Measurements from ENCODE around the gene ALOX12B.
"Not testable (repeated sequence)": the region's sequence is repeated elsewhere in the genome, so short reads cannot be mapped to it uniquely, and the experiment has no call there.

ALOX12B gene

DNA sequence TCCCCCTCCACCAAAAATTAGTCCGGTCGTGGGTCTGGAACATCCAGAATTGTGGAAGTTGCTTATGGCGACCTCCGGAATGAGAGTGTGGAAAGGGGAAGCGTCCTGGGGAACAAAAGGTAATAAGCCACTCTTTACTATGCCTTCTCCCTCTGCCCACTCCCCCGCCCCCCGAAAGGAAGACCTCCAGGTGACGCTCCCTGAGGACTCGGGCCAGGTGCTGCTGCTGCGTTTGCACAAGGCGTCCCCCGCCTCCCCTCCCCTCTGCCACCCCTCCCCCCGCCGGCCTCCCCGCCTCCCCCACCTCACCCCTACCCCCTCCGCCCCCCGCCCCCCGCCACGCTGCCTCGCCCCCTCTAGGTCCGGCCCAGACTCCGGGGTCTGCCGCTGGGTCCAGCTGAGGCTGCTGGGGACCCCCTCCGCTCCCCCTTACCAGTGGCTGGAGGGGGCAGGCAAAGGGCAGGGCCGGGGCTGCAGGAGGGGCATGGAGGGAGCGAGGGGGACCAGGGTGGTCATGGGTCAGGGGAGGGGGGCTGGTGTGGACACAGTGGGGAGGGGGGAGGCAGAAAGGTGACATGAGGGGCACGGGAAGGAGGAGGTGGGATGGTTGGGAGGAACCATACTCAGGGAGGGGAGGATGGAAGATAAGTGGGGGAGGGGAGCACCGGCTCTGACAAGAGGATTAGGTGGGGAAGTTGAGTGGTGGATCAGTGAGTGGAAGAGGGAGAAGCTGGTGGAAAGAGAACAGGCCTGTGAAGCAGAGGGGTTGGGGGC lies 23.6 kb downstream of the ALOX12B start:
- DNase-seq: no peak

DNA sequence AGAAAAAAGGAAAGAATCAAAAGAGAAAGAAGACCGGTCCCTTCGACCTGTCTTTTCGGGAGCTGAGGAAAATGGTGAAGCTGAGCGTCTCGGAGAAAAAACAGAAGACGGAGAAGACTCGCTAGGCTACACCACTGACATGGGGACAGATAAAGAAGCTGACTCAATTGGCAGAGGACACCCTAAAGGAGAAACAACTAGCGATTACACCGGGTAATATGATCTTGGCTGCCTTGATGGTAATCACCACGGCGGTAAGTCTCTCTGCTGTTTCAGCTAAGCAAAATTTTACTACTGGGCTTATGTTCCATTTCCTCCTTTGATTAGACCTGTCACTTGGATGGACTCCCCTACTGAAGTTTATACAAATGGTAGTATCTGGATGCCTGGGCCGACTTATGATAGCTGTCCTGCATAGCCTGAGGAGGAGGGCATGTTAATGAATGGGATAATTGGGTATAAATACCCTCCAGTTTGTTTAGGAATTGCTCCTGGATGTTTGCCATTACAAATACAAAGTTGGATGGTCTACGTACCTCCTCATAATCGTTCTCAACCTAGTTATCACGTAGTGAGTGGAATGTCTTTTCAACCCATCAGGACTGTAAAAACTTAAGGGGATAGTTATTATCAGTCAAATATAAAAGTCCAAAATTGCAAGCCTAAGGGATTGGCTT lies 24.6 kb downstream of the ALOX12B start:
- no peak for DNase-seq

DNA sequence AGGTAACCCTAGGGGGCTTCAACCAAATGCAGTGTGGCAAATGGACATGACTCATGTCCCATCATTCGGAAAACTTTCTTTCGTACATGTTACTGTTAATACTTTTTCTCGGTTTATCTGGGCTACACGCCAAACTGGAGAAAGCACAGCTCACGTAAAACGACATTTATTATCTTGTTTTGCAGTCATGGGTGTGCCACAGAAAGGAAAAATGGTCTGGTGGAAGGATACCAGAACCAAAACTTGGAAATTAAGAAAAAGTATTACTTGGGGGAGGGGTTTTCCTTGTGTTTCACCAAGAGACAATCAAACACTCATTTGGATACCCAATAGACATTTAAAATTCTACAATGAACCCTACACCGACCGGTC lies 25.1 kb downstream of the ALOX12B start:
- no peak for DNase-seq

DNA sequence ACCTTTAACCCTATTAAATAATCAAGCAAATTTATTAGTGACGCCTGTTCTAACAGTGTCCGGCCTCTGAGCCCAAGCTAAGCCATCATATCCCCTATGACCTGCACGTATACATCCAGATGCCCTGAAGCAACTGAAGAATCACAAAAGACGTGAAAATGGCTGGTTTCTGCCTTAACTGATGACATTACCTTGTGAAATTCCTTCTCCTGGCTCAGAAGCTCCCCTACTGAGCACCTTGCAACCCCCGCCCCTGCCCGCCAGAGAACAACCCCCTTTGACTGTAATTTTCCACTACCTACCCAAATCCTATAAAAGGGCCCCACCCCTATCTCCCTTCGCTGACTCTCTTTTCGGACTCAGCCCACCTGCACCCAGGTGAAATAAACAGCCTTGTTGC lies 25.7 kb downstream of the ALOX12B start:
- not testable (repeated sequence) for DNase-seq

DNA sequence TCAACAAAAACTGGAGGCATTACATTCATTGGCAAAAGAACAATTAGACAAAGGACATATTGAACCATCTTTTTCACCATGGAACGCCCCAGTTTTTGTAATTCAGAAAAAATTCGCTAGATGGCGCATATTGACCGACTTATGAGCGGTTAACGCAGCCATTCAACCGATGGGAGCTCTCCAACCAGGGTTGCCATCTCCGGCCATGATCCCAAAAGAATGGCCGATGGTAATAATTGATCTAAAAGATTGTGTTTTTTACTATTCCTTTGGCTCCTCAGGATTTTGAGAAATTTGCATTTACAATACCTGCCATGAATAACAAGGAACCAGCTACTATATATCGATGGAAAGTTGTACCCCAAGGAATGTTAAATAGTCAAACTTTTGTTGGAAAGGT lies 27.2 kb downstream of the ALOX12B start:
- no peak for DNase-seq

DNA sequence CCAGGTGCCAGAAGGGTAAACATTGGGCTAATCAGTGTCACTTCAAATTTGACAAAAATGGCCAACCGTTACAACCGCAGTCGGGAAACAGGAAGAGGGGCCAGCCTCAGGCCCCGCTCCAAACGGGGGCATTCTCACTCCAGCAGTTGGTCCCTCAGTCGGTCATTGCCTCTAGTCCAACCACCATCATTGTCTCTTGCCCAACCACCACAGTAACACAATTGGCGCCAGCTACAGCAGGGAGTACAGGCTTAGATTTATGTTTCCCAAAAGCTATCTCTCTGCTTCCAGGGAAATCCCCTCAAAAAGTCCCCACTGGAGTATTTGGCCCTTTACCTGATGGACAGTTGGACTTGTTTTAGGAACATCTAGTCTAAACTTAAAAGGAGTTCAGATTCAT lies 28.4 kb downstream of the ALOX12B start:
- DNase-seq: no peak

DNA sequence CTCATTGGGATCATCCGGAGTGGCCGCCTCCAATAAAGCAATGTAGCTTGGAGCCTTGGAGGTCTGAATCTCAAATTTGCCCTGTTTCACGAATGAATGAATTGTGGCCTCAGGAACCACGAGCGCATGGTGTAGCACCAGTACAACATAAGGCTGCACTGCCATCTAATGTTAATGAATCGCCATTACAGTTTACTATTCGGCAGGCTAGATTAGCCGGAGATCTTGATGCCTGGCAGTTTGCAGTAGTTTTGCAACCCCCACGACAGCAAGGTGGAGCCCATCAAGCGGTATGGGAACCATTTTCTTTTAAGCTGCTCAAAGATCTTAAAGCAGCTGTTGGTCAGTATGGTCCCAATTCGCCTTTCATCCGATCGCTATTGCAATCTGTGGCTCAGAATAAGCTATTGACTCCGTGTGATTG lies 29.8 kb downstream of the ALOX12B start:
- peak; percentile 38 for DNase-seq

DNA sequence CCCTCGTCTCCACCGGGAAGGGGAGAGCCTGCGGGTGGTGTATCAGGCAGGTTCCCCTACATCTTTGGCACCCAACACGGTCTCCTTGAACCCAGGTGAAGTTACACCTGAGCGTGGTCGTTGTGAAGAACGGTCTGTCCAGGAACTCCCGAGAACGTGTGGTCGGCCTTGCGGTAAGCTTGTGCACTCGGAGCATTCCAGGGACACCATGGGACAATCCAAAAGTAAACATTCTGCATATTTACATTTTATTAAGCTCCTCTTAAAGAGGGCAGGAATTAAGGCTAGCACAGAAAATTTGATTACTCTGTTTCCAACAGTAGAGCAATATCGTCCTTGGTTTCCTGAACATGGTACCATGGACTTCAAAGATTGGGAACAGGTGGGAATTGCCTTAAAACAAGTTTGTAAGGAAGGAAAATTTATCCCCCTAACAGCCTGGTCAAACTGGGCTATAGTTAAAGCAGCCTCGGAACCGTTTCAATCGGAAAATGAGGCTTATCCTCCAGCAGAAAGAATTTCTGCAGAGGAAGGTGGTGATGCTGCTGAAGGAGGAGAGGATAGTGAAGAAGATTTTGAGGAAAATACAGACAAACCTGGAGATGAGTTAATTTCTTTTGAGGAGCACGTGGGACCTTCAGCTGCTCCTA lies 30.4 kb downstream of the ALOX12B start:
- no peak for DNase-seq

DNA sequence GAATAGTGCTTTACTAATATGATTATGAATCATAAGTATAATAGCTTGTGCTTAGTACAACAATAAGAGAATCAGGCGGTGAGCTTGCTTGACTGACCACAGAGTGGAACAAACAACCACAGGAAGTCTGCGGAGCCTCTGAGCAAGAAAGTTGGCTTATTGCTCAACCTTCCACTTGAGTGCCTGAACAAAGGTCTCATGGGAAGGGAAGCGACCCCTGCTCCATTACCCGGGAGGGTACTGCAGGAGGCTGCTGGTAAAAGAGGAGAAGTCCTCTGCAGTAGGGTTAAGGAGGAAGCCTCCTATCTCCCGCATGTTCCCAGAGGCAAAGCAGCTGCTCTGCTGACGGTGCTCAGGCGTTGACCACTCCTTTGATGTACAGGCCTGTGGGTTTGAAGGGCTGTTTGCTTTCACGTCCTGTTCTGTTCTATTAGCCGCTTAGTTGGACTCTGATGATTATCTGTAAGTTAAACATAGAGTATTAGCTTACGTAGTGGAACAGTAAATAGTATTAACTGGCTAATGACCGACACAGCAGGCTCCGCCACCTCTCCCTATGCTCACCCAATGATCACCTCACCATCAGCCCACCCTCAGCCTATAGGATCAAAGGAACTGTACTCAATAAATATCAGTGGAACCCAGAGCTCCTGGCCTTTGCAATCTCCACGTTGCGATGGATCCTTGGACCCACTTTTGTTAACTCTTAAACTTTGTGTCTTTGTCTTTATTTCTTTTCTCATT lies 31.1 kb downstream of the ALOX12B start:
- no peak for DNase-seq

DNA sequence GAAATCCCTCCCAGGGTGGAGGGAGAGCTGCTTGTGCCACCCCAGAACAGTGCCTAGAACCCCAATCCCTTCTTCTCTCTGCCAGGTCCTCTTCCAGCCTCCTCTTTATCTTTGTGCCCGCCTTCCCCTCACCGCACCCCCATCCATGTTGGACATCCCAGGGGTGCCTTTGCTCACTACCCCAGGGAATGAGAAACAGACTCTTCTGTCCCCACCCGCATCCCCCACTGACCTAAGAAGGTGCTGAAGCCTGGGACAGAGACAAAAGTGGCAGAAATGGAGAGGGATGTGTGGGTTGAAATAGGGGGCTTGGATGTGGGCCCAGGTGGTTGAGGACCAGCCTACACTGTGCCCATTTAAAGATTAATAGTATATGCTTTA lies 31.7 kb downstream of the ALOX12B start:
- no peak for DNase-seq

DNA sequence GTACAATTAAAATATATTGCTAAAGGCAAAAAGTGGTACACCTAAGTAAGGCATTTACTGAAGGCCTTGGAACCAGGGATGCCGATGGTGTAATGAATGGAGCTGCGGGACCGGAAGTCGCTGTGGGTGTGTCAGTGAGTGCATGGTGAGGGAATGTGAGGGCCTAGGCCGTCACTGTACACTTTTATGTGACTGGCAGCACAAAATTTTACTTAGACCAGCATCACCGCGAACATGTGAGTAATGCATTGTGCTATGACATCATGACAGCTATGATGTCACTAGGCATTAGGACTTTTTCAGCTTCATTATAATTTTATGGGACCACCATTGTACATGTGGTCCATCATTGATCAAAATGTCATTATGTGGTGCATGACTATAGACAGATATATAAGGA lies 33.9 kb downstream of the ALOX12B start:
- no peak for DNase-seq

DNA sequence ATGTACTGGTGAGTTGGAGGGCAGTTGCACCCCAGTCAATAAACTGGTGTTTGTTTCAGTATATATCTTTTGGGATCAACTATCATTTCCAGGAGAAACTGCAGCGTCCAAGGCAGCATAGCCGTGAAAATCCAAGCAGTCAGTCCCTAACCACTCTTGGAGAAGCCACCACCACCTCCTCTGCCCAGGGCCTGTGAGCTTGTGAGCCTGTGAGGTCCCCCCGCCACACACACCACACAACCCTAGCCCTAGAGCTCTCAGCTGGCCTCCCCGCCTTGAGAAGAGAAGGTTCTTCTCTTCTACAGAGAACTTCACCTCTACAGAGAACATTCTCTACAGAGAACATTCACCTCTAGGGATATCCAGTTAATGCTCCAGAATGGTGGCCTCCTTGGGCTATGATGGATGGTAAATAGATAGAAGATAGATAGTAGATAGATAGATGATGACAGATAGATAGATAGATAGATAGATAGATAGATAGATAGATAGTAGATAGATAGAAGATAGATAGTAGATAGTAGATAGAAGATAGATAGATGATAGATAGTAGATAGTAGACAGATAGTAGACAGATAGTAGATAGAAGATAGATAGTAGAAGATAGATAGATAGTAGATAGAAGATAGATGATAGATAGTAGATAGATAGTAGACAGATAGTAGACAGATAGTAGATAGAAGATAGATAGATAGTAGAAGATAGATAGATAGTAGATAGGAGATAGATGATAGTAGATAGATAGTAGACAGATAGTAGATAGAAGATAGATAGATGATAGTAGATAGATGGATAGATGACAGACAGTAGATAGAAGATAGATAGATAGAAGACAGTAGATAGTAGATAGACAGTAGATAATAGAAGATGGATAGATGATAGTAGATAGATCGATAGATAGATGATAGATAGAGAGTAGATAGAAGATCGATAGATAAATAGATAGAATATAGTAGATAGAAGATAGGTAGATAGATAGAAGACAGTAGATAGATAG lies 35.0 kb downstream of the ALOX12B start:
- no peak for DNase-seq

DNA sequence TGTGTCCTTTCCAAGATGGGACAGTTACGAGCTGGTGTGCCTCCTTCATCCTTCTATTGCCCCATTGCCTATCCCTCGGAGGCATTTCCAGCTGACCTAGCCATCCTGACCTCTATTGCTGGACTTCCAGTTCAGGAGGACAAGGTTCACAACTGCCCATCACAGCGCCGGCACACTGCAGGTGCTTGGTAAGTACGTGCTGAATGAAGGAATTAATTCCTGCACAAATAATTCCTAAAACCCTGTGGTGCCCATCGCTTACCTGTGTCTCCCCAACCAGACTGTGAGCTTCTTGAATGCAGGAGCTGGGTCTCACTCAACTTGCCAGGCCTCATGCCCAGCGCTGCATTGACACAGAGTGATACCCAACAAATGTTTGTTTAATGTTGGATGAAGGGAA lies 35.7 kb downstream of the ALOX12B start:
- no peak for DNase-seq

DNA sequence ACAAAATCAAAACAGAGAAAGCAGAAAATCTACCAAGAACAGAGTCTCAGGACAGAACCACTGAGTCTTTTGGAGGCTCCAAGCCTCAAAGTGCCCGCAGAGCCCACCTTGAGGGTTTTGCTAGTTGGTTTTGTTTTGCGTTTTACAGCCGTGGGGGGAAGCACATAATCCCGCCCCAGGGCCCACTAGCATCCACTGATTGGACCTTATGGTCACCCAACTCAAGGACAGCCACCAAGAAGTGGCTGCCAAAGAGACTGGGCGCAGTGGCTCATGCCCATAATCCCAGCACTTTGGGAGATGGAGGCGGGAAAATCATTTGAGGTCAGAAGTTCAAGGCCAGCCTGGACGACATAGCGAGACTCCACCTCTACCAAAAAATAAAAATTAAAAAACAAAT lies 38.8 kb downstream of the ALOX12B start:
- DNase-seq: no peak

DNA sequence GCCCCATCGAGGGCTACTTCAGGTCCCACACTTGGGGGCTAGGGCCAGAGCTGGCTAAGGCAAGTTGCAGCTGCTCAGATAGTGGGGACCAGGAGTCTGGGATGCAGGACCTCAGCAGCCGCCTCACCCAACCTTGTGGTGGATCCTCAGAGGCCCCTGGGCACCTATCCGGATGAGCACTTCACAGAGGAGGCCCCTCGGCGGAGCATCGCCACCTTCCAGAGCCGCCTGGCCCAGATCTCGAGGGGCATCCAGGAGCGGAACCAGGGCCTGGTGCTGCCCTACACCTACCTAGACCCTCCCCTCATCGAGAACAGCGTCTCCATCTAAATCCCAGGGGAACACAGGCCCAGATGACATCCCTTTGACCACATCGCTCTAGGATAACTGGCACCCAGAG lies 39.3 kb downstream of the ALOX12B start:
- no peak for DNase-seq

DNA sequence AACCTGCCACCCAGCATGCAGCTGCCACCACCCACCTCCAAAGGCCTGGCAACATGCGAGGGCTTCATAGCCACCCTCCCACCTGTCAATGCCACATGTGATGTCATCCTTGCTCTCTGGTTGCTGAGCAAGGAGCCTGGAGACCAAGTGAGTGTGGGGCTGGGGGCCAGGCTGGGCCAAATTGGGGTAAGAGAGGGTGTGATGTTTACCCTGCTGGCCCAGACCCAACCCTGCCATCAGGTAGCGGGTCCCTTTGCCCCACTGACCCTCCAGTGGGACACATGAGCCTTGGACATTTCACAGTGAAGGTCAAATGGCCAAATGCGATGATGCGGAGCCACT lies 39.8 kb downstream of the ALOX12B start:
- no peak for DNase-seq

DNA sequence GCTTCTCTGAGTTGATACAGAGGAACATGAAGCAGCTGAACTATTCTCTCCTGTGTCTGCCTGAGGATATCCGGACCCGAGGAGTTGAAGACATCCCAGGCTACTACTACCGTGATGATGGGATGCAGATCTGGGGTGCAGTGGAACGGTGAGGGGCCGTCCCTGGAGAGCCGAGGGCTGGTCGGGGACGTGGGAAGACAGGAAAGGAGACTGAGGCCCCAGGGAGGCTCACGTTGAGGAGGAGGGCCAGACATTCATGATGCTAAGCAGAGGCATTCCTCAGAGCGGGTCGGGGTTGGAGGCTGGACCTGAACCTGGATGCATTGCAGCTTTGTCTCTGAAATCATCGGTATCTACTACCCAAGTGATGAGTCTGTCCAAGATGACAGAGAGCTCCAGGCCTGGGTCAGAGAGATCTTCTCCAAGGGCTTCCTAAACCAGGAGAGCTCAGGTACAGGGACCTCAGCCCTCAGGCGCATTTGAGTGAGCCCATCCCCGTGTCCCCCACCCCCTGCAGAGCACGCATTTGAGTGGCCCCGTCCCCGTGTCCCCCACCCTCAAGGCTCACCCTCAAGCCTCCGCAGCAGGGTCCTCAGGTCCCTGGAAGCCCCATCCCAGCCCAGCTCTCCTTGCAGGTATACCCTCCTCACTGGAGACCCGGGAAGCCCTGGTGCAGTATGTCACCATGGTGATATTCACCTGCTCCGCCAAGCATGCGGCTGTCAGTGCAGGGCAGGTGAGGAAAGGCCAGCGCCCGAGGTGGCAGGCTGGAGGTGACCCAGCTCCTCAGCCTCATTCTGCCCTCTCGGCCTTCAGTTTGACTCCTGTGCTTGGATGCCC lies 40.4 kb downstream of the ALOX12B start:
- no peak for DNase-seq

DNA sequence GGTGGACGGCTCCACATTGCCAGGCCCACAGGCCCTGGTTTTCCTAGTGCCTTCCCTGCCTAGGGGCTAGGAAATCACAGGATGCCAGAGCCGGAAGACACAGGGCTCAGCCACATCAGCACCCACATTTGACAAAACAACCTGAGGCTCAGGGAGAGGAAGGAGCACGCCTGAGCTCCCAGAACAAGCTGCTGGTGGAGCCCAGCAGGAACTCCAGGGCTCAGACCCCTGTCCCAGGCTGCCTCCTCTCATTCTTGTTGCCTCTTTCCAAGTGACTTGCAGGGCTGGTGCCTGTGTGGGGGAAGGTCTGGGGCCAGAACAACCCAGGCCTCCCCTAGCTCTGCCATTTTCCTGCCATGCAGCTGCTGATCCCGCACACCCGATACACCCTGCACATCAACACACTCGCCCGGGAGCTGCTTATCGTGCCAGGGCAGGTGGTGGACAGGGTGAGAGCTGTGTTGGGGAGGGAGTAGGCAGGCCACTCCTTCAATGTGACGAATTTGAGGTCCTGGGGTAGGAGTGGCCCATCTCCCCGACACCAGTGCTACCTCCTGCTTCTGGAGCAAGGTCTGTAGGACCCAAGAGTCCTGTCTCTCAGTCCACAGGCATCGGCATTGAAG lies 41.1 kb downstream of the ALOX12B start:
- no peak for DNase-seq

DNA sequence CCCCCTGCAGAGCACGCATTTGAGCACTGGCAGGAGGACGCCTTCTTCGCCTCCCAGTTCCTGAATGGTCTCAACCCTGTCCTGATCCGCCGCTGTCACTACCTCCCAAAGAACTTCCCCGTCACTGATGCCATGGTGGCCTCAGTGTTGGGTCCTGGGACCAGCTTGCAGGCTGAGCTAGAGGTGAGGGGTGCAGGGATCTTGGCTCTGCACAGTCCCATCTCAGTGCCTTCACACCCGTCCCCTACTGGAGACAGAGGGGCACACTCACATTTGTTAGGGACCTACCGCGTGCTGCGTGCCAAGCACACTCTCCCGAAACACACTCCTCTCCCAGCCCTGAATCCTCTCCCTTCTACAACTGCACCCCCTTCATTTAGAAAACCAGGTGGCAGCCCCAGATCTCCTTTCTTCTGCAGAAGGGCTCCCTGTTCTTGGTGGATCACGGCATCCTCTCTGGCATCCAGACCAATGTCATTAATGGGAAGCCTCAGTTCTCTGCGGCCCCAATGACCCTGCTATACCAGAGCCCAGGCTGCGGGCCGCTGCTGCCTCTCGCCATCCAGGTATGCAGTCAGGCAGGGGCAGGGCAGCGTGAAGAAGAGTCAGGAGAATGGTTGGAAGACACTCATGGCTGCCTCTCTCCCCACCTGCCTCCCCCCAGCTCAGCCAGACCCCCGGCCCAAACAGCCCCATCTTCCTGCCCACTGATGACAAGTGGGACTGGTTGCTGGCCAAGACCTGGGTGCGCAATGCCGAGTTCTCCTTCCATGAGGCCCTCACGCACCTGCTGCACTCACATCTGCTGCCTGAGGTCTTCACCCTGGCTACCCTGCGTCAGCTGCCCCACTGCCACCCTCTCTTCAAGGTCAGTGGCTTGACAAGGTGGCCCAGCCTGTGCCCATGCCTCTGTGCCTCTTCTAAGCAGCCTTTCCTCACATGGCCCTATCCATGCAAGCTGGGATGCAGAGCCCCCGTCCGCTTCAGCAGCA lies 42.4 kb downstream of the ALOX12B start:
- DNase-seq: no peak

DNA sequence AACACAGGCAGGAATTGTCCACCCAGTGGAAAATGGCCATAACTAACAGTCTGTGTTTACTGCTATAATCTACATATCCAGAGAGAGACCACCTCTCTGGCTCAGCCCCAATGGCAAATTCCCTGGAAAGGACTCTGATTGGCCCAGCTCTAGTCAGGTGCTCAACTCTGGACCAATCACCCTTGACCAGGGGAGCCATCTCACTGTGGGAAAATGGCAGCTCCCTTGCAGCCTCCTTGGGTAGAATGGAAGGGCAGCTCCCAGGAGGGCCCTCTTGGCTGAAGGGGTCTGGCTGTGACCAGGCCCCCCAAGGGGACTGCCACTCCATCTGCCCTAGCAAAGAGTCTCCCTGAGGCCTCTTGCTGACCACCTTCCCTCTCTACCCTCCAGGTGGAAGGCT lies 45.5 kb downstream of the ALOX12B start:
- no peak for DNase-seq

Measured in NCI-H2107 (cell line).